Dendritic cell treated with granulocyte-macrophage colony-stimulating factor and Interleukin-4, amounts not matched to agents 40 ng/mL and 50 ng/mL, for 4 days (primary cell): ENCODE data around the gene ATP12A.

Source experiments
- H3K27ac Mint-ChIP-seq: one replicate; pipeline ENCODE4 v1.8.0; 2022; ENCODE audit warnings: mild to moderate bottlenecking, mixed read lengths
- H3K27me3 Mint-ChIP-seq: one replicate; pipeline ENCODE4 v1.8.0; 2022; ENCODE audit warnings: mild to moderate bottlenecking, mixed read lengths
- H3K36me3 Mint-ChIP-seq: one replicate; pipeline ENCODE4 v1.8.0; 2022; ENCODE audit warnings: low read depth, mixed read lengths
- H3K4me1 Mint-ChIP-seq: one replicate; pipeline ENCODE4 v1.8.0; 2022; ENCODE audit warnings: low read depth, mixed read lengths
- H3K4me3 Mint-ChIP-seq: one replicate; pipeline ENCODE4 v1.8.0; 2022; ENCODE audit warnings: mild to moderate bottlenecking, moderate library complexity, mixed read lengths
- H3K9me3 Mint-ChIP-seq: one replicate; pipeline ENCODE4 v1.8.0; 2022; ENCODE audit warnings: mixed read lengths
- intact Hi-C: fragments of 100-400 bp; cut with micrococcal nuclease; formaldehyde crosslinking; loops from one replicate; pipeline ENCODE4 v1.15.0; 2022

ATP12A gene

DNA sequence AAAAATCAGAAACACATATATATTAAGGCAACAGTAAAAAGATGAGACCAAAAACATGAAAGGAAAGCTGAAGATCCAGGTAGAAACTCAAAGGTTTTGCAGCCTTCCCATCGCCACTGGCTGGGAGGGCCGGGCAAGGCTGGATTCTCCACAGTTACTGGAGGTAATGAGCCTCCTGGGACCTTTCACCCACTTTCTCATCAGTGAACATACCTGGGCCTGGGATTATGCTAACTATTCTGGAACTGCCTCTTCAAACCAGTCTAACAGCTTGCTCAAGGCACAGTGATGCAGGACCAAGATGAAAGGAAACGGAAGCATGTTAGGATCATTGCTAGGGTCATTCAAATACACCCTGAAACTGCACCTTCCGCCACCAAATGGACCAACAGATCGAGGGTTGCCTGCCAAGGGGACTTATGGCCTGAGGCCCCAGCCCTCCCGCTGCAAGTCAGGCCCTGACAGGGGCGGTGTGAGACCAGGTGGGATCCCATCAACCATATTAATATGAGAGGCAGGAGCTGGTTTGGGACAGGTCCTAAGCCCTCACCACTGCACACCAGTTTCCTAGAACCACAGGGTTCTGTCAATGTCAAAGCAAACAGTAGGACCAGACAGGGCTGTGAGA, 28.4 kb upstream of the ATP12A start:
- peaks cover 4% of the 10 kb centered on the region for H3K27me3 Mint-ChIP-seq
- intact Hi-C loops, result no loop called here
- H3K4me1 Mint-ChIP-seq, result peaks cover 5% of the 10 kb centered on the region
- no peaks in the 10 kb centered on the region for H3K36me3 Mint-ChIP-seq
- H3K9me3 Mint-ChIP-seq, result no peaks in the 10 kb centered on the region
- no peak overlapping the region for H3K27ac Mint-ChIP-seq
- no peak overlapping the region for H3K4me3 Mint-ChIP-seq

DNA sequence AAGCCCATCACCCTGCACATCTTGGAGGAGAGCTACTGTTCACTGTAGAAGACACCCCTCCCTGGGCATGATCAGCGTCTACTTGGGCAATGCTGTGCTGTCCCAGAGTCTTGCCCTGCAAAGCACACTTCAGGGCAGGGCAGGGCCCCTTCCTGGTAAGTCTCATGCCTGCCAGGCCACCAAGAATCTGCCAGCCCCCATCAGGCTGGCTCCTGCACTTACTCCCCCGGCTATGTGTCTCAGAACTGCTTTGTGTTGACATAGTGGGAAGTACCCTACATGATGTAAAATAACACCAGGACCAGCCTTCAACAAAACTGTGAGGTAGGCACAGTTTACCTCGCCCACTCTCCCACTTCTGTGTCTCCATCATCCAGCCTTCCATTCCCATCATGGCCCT, 27.8 kb upstream of the ATP12A start:
- Mint-ChIP-seq H3K27ac (no peak overlapping the region), H3K27me3 (peaks cover 5% of the 10 kb centered on the region)
- intact Hi-C loops, result no loop called here

DNA sequence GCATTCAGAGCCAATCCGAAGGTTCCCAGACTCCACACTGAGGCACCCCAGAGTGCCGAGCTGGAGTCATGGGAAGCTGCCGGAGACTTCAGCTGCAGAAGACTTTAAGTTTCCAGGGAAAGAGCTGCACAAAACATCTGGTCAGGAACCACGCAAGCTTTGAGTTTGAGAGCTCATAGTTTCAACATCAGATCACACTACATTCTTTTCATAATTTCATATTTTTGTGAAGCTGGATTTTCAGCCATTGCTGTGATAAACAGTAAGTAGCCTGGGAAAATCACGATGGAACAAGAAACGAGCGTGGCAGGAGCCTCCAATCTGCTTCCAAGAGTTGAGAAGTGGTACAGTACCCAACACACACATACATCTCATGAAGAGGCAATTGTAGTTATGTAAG, 25.5 kb upstream of the ATP12A start:
- Mint-ChIP-seq H3K36me3 (no peaks in the 10 kb centered on the region), H3K27ac (no peak overlapping the region), H3K4me1 (no peaks in the 10 kb centered on the region), H3K9me3 (no peaks in the 10 kb centered on the region), H3K4me3 (no peak overlapping the region), H3K27me3 (peaks cover 8% of the 10 kb centered on the region)
- intact Hi-C loops, result no loop called here

More for the DNA sequence above, 27.8 kb upstream of the ATP12A start:
- no peaks in the 10 kb centered on the region for H3K9me3 Mint-ChIP-seq
- no peak overlapping the region for H3K4me3 Mint-ChIP-seq
- peaks cover 5% of the 10 kb centered on the region for H3K4me1 Mint-ChIP-seq
- H3K36me3 Mint-ChIP-seq, result no peaks in the 10 kb centered on the region

DNA sequence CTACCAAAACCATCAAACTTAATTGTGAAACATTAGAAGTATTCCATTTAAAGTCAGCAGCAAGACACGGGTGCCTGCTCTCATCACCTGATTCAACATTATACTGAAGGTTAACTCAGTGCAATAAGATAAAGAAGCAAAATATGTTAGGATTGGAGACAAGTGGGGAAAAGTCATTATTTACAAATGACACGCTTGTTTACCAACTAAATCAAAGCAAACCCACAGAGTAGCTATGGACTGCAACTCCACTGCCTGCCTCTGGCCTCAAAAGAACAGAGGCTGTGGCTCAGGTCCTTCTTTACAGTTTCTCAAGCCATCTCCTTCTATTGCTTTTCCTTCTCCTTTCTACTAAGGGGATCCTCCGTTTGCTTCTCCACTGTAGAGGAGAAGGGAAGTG, 21.0 kb upstream of the ATP12A start:
- peaks cover 16% of the 10 kb centered on the region for H3K27me3 Mint-ChIP-seq
- H3K9me3 Mint-ChIP-seq, result no peaks in the 10 kb centered on the region
- H3K27ac Mint-ChIP-seq, result no peak overlapping the region
- H3K36me3 Mint-ChIP-seq, result no peaks in the 10 kb centered on the region
- intact Hi-C loops, result no loop called here
- no peaks in the 10 kb centered on the region for H3K4me1 Mint-ChIP-seq
- no peak overlapping the region for H3K4me3 Mint-ChIP-seq

DNA sequence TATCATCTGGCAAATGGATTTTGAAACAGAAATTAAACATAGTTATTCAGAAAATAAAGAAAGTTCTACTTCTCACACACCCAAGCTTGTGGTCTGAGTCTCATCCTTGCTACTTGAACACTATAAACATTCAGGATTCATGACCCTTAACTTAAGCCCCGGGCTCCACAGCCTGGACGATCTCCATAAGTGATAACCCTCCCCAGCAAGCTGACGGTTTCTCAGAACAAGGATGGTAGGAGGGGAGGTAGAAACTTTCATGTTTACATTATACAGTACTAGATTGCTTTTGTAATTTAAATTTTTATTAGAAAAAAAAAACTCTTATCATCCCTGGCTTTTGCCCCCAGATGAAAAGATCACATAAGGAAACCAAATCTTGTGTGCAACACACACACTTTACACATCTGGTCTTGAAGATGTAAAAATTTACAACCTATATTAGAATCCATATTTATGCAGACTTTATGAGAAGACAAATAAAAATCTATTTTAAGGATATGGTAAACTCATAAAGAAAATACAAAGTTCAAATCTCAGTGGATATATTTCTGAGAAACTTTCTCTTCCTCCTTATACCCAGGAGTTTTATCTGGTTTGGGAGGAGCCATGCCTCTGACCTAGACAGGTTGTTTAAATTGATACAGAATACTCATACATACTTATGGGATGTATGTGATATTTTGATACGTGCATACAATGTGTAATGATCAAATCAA, 20.0 kb upstream of the ATP12A start:
- H3K27me3 Mint-ChIP-seq, result peaks cover 16% of the 10 kb centered on the region
- no peak overlapping the region for H3K4me3 Mint-ChIP-seq
- intact Hi-C loops, result no loop called here
- no peaks in the 10 kb centered on the region for H3K9me3 Mint-ChIP-seq
- no peaks in the 10 kb centered on the region for H3K4me1 Mint-ChIP-seq
- no peak overlapping the region for H3K27ac Mint-ChIP-seq
- no peaks in the 10 kb centered on the region for H3K36me3 Mint-ChIP-seq

DNA sequence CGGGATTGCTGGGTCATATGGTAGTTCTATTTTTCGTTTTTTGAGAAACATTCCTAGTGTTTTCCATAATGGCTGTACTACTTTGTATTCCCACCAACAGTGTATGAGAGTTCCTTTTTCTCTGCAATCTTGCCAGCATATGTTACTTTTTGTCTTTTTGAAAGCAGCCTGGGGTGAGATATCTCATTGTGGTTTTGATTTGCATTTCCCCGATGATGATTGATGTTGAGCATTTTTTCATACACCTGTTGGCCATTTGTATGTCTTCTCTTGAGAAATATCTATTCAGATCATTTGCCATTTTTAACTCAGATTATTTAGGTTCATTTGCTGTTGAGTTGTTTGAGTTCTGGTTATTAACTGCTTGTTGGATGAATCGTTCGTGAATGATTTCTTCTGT, 18.5 kb upstream of the ATP12A start:
- Mint-ChIP-seq H3K36me3 (no peaks in the 10 kb centered on the region), H3K9me3 (no peaks in the 10 kb centered on the region), H3K4me3 (no peak overlapping the region), H3K4me1 (no peaks in the 10 kb centered on the region), H3K27ac (no peak overlapping the region), H3K27me3 (peaks cover 13% of the 10 kb centered on the region)
- intact Hi-C loops, result no loop called here

DNA sequence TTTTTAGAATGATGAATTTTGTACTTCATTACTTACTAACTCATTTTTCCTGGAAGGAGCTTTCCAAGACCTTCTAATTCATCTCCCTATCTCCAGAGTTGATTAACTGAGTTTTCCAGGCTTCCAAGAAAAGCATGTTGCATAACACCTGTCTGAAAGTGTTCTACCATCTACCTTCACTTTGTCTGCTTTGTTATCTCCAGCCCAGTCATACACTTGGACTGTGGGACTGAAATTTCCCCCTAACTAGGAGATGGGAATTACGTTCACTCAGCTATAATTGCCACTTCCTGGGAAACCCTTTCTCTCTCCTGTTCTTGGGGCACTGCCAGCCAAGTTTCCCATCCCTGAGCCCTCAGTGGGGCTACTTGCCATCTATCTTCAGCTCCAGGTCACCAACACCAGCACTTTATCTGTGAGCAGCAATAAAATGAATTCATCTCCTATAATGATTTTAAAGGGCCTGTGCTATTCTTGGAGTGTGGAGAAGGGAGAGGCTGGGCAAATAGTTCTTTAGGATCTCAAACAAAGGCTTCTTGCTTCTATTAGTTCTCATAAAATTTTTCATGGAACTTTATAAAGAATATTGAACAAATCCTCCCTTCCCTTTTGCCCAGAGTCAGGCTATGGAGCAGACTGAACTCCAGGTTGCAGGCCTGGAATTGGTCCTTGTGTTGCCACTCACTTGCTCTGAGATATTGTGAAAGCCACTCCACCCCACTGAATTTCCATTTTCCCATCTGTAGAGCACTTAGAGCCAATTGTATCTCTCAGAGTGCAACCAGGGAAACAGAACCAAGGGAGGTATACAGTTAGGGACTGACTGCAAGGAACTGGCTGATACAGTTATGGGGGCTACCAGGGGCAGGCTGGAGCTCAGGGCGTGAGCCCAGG, 17.8 kb upstream of the ATP12A start:
- Mint-ChIP-seq H3K9me3 (no peaks in the 10 kb centered on the region), H3K27me3 (peaks cover 11% of the 10 kb centered on the region), H3K36me3 (no peaks in the 10 kb centered on the region), H3K27ac (no peak overlapping the region), H3K4me3 (no peak overlapping the region), H3K4me1 (no peaks in the 10 kb centered on the region)
- intact Hi-C loops, result no loop called here

DNA sequence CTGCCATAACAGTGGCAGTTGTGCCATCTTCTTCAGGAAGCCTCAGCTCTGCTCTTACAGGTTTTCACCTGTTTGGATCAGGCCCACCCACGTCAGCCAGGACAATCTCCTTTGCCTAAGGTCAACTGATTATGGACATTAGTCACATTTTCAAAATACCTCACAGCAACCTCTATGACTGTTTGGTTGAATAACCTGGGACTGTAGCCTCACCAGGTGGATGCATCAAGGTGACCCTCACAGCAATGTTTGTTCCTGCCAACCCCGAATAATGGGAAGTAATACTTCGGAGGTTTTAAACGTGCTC, 17.2 kb upstream of the ATP12A start:
- Mint-ChIP-seq H3K36me3 (no peaks in the 10 kb centered on the region), H3K4me3 (no peak overlapping the region), H3K27me3 (peaks cover 11% of the 10 kb centered on the region), H3K27ac (no peak overlapping the region), H3K4me1 (no peaks in the 10 kb centered on the region), H3K9me3 (no peaks in the 10 kb centered on the region)
- intact Hi-C loops, result no loop called here

DNA sequence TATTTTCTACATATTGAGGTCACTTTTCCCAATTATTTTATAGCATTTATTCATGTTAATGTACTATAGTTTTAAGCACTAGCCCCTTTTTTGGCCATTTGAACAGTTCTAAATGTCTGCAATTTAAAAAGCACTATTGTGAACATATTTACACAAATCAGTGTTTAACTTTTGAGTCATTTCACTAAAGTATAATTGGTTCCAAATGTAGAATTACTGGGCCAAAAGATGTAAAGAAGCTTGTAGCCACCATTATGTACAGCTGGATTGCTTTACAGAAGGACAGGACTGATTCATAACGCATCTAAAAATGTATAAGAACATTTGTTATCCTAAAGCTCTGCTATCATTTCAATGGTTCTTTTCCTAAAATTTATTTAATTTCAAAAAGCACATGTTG, 16.6 kb upstream of the ATP12A start:
- H3K9me3 Mint-ChIP-seq, result no peaks in the 10 kb centered on the region

DNA sequence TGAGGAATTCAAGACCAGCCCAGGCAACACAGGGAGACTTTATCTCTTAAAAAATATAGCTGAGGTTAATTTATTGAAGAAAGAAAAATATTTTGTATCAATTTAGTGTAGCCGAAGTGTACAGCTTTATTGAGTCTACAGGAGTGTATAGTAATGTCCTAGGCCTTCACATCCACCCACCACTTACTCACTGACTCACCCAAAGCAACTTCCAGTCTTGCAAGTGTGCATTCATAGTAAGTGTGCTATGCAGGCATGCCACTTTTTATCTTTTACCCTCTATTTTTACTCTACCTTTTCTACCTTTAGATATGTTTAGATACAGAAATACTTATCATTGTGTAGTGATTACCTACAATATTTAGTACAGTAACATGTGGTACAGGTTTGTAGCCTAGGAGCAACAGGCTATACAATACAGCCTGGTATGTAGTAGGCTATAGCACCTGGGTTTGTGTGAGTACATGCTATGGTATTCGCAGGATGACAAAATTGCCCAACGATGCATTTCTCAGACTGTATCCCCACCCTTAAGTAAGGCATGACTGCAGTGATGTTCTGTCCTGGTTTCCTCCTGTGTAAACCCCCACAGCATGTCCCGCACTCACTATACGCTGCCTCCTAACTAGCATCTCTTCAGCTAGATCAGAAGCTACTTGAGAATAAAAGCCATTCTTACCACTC, 15.3 kb upstream of the ATP12A start:
- intact Hi-C loops, result no loop called here
- Mint-ChIP-seq H3K9me3 (no peaks in the 10 kb centered on the region), H3K4me3 (no peak overlapping the region), H3K27me3 (peaks cover 7% of the 10 kb centered on the region), H3K4me1 (no peaks in the 10 kb centered on the region), H3K27ac (no peak overlapping the region), H3K36me3 (no peaks in the 10 kb centered on the region)

More for the DNA sequence above, 16.6 kb upstream of the ATP12A start:
- H3K4me1 Mint-ChIP-seq, result no peaks in the 10 kb centered on the region
- no peaks in the 10 kb centered on the region for H3K36me3 Mint-ChIP-seq
- intact Hi-C loops, result no loop called here
- H3K27me3 Mint-ChIP-seq, result peaks cover 11% of the 10 kb centered on the region
- no peak overlapping the region for H3K27ac Mint-ChIP-seq
- no peak overlapping the region for H3K4me3 Mint-ChIP-seq

DNA sequence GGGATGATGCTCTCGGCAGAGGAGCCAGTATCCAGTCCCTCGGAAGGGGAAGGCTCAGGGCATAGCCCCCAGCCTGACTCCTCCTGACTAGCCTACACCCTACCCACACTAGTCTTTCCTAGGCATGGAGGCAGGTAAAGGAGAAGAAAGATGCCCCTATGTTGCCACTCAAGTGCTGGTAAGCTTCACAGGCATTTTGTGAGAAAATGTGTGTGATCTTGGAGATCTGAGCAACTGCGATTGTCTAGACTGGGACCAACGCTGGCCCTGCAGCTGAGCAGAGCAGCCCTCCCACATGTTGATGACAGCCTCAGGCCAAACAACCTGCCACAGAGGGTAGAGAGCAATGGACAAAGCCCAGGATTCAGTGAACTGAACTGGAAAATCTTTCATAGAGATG, 11.7 kb upstream of the ATP12A start:
- Mint-ChIP-seq H3K27ac (no peak overlapping the region), H3K27me3 (peaks cover 1% of the 10 kb centered on the region), H3K9me3 (no peaks in the 10 kb centered on the region), H3K36me3 (no peaks in the 10 kb centered on the region), H3K4me1 (peaks cover 13% of the 10 kb centered on the region), H3K4me3 (no peak overlapping the region)
- intact Hi-C loops, result no loop called here

DNA sequence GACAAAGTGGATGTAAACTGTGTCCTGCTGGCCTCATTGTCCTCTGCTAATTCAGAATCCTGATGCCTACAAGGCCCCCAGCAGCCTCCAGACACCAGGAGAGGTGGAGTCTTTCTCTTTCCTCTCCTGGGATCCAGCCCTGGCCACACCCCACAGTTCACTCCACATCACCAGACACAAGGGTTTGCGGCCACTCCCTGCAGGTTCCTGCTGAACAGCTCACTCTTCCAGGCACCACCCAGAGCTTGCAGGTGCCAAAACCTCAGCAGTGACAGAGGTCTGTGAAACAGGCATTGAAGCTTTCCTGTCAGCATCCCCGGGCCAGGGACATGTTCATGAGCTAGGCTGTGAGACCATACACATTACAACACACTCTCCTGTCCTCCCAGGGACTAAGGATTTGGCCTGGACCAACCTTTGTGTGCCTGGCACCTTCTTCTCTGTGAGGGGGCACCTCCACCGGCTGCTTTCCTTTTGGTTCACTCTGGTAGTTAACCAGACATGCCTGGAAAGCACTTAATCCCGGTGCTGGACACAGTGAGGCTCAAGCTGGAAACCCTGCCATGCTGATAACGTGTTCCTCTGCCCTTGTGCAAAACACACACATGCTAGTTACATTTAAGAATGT, 11.1 kb upstream of the ATP12A start:
- no peaks in the 10 kb centered on the region for H3K9me3 Mint-ChIP-seq
- peaks cover 13% of the 10 kb centered on the region for H3K4me1 Mint-ChIP-seq
- H3K36me3 Mint-ChIP-seq, result no peaks in the 10 kb centered on the region
- H3K27me3 Mint-ChIP-seq, result peaks cover 1% of the 10 kb centered on the region
- no peak overlapping the region for H3K27ac Mint-ChIP-seq
- no peak overlapping the region for H3K4me3 Mint-ChIP-seq
- intact Hi-C loops, result no loop called here

DNA sequence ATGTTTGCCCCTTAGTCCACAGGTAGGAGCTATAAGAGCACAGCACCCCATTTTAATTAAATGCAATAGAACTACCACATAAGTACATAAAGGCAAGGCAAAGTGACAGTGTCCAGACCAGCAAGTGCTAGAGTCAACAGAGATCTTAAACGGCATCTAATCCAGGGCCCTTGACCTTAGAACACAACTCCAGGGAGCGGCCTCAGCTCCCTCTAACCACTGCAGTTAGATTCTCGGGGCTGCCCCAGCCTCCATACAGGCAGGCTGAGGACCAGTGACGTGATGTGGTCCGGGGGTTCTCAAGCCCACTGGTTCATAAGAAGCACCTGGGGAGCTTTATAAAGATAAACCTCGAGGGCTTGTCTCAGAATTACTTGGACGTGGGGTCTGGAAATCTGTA, 10.0 kb upstream of the ATP12A start:
- Mint-ChIP-seq H3K27ac (no peak overlapping the region), H3K9me3 (no peaks in the 10 kb centered on the region)
- intact Hi-C loops, result no loop called here

More for the DNA sequence above, 10.0 kb upstream of the ATP12A start:
- Mint-ChIP-seq H3K4me3 (no peak overlapping the region), H3K27me3 (peaks cover 3% of the 10 kb centered on the region), H3K36me3 (no peaks in the 10 kb centered on the region), H3K4me1 (peaks cover 13% of the 10 kb centered on the region)
